Stimulated activated CD4-positive, alpha-beta T cell treated with anti-CD3 and anti-CD28 coated beads, Interleukin-15, amount 100 ng/mL, for 1 hour (primary cell): ENCODE data around the gene GUCY2D.

Source experiments
- DNase-seq, 2 donors: peaks; one replicate each; pipeline ENCODE4 v3.0.0-alpha.2; 2020; ENCODE audit warnings: low read depth in 1 of 2, low spot score in 1 of 2

The GUCY2D gene

DNA sequence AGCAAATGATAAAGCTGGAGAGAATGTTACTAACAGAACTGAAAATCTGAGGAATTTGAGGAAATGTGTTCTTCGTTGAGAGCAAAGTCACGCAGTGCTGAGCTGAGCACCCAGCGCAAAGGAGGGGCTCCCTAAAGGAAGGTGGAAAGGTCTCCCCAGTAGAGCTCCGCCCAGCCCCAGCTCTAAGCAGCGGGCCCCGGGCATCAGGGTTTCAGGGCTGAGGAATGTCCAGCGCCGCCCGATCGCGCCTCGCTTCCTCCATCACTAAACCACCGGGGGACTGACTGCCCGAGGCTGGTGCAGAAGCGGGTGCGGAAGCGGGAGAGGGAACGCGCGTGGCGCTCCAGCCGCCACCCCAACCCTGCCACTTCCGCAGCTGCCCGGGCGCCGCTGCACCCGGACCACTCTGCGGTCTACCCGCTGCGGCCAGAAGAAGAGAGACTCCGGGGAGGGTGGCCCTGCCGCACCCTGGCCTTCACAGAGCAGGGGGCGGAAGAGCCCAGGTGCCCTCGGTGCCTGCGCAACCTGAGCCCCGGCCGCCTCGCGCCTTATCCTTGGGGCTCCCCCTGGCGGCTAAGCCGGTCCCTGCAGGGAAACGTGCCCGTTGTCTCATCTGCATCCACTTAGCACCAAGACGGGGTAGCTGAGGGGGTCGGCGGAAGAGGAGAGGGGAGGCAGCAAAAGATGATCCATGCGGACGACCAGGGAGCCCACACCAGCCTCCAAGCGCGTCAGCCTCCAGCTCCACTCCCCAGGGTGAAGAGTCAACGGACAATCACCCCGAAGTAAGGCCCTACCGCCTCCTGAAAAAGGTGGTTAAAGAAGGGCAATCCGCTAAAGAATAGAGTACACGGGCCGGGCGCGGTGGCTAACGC is 12.4 kb upstream of the GUCY2D start:
- peak; percentile 90 to 96 for DNase-seq

DNA sequence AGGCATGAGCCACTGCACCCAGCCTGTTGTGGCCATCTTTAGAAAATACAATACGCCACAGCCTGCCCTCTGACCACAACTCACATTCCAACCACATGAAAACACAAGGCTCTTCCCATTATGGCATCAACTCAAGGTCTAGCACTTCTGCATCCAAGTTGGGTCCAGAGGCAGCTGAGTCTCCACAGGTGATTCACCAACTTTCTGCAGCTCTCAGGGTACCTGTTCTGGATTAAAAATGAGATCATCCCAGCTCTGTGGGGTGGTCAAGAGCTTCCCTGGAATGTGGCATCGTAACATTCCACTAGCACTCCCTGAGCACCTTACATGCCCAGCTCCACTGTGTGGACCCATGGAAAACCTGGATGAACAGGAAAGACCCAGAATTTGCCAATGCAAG is 9.9 kb upstream of the GUCY2D start:
- DNase-seq = no peak

DNA sequence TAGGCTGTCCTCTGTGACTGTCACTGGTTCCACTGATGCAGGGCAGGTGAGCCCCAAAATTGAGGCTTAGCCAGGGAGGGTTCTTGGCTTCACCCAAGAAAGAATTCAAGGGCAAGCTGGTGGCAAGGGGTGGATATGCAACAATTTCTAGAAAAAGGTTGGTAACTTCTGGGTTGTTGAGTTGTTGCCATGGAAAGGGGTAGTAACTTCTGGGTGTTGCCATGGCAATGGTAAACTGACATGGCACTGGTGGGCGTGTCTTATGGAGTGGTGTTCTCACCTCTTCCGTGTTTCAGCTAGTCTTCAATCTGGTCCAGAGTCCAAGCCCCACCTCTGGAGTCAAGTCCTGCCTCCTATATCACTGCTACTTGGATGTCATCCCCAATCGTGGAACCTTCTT is 9.5 kb upstream of the GUCY2D start:
- no peak for DNase-seq

DNA sequence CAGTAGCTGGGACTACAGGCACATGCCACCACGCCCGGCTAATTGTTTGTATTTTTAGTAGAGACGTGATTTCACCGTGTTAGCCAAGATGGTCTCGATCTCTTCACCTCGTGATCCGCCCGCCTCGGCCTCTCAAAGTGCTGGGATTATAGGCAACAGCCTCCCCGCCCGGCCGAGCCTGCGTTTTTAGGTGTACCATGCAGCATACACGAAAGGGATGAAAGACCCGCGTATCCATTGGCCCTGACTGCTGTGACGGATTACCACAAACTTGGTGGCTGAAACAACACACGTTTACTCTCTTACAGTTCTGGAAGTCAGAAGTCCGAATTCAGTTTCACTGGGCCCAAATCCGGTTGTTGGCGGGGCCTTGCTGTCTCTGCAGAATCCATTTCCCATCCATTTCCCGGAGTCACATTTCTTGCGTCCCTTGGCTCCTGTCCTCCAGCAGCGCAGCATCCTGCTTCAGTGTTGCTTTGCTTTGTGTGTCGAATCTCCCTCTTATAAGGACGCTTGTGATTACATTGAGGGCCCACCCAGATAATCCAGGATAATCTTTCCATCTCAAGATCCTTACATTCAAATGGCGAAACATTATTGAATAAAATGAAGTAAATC is 8.3 kb upstream of the GUCY2D start:
- DNase-seq = no peak

DNA sequence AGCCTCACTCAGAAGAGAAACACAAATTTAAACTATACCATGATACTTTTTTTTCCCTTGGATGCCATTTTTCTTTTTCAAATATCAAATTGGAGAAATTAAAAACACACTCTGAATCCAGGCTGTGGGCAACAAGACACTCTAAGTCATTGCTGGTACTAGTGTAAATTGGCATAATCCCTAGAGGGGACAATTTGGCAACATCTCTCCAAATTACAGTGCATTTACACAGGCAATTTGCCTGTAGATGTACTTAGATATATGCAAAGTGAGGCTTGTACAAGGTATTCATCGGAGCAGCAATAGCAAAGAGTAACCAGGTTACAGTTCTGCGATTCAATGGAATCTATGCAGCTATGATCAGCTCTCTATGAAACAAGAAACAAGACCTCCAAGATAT is 6.7 kb upstream of the GUCY2D start:
- no peak for DNase-seq

DNA sequence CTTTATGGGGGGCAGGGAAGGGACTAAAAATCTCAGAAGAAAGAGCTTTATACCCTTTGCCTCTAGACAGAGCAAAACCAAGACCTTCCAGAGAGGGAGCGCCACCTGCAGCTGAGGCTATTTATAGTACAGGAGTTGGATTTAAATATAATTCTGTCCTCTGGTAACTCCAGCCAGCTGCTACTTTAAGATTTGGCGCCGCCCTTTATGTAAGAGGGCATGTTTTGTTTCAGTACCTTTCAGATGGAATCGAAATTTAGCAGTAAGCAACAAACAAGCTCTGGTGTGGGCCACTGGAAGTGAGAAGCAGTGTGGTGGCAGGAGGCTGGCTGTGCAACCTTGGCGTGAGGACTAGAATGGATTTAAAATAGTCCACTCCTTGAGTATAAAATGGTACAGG is 5.2 kb upstream of the GUCY2D start:
- DNase-seq = no peak

DNA sequence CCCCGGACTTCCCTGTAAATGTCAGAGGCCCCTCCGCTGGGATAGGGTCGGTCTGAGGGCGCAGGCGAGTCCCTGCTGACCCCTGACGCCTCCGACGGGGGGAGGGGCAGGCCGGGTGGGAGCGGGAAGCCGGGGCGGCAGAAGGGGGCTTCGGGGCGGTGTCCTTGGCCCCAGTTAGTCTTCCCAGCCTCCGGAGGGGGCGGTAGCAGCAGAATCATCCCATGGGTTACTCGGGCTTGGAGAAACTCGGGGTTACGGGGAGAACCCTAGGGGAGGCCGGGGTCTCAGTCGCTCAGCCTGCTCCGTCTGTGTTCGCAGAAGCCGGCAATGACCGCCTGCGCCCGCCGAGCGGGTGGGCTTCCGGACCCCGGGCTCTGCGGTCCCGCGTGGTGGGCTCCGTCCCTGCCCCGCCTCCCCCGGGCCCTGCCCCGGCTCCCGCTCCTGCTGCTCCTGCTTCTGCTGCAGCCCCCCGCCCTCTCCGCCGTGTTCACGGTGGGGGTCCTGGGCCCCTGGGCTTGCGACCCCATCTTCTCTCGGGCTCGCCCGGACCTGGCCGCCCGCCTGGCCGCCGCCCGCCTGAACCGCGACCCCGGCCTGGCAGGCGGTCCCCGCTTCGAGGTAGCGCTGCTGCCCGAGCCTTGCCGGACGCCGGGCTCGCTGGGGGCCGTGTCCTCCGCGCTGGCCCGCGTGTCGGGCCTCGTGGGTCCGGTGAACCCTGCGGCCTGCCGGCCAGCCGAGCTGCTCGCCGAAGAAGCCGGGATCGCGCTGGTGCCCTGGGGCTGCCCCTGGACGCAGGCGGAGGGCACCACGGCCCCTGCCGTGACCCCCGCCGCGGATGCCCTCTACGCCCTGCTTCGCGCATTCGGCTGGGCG is 542 bp downstream of the GUCY2D start:
- DNase-seq = no peak

DNA sequence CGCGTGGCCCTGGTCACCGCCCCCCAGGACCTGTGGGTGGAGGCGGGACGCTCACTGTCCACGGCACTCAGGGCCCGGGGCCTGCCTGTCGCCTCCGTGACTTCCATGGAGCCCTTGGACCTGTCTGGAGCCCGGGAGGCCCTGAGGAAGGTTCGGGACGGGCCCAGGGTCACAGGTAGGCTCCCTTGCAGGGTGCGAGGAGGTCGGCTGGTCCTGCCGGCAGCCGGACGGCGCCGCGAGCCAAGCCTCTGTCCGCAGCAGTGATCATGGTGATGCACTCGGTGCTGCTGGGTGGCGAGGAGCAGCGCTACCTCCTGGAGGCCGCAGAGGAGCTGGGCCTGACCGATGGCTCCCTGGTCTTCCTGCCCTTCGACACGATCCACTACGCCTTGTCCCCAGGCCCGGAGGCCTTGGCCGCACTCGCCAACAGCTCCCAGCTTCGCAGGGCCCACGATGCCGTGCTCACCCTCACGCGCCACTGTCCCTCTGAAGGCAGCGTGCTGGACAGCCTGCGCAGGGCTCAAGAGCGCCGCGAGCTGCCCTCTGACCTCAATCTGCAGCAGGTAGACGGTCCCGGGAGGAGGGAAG is 1.3 kb downstream of the GUCY2D start:
- DNase-seq = no peak

DNA sequence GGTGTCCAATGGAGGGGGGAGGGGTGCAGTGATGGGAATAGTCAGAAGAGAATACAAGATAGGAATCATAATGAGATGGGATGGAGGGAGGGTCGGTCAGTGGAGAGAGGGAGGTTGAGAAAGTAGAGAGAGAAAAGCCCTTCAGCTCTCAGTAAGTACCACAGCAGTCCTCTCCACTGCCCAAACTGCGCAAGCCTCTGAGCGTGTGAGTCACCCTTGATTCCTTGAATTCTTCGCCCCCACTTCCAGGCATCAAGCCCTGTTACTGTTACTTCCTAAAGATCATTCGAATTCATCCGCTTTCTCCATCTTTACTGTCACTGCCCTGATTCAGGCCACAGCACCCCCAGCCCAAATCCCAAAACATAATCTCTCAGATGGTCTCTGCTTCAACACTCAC is 2.5 kb downstream of the GUCY2D start:
- no peak for DNase-seq

DNA sequence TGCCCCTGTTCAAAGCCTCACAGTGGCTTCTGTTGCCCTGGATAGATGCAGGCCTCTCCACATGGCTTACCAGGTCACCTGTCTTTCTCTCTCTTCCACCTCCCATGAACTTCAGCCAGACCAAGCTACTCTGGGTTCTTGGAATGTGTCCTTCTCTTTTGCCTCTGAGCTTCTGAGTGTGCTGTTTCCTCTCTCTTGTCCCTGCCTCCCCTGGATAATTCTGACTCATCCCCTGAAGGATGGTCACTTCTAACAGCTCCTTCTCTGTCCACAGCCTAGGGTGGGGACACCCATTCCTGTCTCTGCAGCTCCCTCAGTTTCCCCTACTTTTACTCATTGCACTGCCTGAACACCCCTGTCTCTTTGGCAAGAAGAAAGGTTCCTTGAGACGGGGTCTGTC is 2.9 kb downstream of the GUCY2D start:
- no peak for DNase-seq

DNA sequence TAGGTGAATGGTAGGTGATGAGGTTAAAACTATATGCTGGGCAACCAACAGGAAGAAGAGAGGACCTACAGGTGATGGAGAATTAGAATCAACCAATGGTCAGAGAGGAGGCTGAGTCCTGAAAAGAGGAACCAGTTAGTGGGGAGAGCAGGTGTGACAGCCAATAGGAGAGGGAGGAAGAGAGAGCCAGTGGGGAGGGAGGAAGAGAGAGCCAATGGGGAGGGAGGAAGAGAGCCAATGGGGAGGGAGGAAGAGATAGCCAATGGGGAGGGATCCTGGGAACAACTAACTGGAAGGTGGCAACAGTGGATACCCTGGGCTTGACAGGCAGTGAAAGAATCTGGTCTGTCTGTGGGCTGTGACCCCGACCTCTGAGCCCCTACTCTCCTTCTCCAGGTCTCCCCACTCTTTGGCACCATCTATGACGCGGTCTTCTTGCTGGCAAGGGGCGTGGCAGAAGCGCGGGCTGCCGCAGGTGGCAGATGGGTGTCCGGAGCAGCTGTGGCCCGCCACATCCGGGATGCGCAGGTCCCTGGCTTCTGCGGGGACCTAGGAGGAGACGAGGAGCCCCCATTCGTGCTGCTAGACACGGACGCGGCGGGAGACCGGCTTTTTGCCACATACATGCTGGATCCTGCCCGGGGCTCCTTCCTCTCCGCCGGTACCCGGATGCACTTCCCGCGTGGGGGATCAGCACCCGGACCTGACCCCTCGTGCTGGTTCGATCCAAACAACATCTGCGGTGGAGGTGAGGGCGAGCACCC is 3.7 kb downstream of the GUCY2D start:
- no peak for DNase-seq

DNA sequence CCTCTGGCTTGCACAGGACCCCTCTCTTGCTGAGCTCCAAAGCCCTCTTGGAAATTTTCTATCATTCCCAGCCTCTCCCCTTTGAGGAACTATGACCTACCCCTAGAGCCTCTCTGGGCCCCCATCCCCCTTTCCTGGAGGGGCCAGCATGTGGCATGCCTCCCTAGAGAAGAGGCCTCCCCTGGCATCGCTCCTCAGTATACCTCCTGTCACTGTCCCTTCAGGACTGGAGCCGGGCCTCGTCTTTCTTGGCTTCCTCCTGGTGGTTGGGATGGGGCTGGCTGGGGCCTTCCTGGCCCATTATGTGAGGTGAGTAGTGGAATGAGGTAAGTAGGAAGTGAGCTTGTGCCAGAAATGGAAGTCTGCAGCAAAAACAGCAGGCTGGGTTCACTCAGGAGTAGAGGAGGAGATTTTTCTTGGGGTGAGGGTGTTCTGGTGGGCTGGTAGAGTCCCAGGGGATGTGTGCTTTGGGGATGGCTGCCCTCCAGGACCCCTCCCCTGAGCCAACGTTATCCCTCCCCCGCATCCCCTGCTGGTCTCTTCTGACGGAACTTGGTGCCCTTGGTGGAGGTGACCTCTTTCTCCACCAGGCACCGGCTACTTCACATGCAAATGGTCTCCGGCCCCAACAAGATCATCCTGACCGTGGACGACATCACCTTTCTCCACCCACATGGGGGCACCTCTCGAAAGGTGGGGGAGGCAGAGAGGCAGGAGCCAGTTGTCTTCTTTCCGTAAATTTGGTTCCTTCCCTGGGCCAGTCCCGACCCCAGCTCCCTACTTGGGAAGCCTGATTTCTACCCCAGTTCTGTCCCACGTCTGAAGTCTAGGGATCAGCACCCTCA is 4.6 kb downstream of the GUCY2D start:
- no peak for DNase-seq

DNA sequence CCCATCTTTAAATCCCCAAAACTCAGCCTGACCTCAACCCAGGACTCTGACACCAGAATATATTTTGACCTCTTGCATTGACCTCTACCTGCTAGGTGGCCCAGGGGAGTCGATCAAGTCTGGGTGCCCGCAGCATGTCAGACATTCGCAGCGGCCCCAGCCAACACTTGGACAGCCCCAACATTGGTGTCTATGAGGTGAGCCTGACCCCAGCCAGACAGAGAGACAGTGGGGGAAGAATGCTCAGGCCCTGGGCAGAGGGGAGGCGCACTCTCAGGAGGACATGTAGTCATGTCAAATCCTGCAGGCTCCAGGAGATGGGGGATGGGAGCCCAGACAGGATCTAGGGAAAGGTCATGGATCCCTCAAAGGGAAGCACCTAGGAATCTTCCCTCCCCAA is 5.4 kb downstream of the GUCY2D start:
- no peak for DNase-seq

DNA sequence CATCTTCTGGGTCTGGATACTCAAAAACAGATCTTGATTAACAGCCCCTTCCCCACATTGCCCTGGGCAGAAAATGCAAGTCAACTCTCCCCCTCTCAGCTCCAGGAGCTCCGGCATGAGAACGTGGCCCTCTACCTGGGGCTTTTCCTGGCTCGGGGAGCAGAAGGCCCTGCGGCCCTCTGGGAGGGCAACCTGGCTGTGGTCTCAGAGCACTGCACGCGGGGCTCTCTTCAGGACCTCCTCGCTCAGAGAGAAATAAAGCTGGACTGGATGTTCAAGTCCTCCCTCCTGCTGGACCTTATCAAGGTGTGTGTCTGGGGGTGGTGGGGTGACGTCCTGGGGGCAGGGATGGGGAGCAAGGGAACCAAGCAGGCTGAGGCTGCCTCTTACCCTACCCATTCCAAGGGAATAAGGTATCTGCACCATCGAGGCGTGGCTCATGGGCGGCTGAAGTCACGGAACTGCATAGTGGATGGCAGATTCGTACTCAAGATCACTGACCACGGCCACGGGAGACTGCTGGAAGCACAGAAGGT is 9.7 kb downstream of the GUCY2D start:
- DNase-seq = no peak

DNA sequence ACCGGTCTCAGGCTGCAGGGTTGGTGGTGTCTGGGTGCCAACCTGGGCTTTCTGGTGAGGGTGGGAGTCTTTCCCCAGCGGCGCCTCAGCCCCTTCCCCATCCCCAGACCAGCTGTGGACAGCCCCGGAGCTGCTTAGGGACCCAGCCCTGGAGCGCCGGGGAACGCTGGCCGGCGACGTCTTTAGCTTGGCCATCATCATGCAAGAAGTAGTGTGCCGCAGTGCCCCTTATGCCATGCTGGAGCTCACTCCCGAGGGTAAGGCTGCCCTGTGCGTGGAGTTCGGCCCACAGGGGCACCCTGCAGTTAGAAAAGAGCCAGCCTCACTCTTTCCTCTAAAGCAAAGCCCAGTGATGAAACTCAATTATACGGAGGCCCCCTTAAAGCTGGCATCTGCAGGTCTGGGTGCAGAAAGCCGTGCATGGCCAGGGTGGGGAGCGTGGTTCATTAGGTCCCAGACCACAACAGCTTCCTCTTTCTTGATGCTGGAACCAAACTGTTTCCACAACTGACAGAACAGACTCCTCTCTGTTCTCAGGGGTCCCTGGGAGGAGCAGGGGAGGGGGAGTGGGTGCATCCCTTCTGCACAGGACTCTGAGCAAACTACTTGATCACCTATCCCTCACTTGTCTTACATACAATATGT is 10.7 kb downstream of the GUCY2D start:
- DNase-seq = no peak

DNA sequence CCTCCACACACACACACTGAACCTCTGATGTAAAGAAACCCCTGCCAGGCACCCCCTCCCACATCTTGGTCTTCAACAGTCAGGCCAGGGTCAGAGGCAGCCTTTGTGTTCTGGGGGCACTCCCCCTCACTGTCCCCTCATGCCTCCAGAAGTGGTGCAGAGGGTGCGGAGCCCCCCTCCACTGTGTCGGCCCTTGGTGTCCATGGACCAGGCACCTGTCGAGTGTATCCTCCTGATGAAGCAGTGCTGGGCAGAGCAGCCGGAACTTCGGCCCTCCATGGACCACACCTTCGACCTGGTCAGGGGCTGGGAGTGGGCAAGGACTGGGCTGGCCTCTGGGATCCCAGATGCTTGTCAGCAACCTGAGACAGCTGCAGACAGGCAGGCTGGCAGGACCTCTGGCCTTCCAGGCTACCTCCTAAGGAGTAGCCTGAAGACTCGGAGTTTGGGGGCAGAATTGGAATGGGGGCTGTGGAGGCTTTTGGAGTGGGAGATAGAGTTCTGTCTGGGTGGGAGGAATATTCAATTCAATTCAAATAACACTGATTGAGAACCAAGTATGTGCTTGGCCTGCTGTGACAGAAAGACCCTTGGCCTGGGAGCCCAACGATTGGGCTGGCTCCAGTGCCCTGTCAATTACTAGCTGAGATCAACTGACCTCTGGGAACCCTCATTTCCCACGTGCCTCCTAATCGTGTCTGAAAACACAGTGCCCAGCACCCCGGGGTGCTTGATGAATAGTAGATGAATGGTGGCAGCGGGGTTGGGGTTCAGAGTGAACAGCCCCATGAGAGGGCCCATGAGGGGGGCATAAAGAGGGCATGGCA is 11.5 kb downstream of the GUCY2D start:
- no peak for DNase-seq

DNA sequence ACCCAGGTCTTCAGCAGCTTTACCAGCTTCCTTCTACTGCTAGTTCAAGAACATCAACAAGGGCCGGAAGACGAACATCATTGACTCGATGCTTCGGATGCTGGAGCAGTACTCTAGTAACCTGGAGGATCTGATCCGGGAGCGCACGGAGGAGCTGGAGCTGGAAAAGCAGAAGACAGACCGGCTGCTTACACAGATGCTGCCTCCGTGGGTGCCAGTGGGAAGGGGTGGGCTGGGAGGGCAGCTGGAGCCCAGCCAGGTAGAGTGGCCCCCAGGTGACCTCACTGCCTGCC is 12.1 kb downstream of the GUCY2D start:
- DNase-seq = no peak

DNA sequence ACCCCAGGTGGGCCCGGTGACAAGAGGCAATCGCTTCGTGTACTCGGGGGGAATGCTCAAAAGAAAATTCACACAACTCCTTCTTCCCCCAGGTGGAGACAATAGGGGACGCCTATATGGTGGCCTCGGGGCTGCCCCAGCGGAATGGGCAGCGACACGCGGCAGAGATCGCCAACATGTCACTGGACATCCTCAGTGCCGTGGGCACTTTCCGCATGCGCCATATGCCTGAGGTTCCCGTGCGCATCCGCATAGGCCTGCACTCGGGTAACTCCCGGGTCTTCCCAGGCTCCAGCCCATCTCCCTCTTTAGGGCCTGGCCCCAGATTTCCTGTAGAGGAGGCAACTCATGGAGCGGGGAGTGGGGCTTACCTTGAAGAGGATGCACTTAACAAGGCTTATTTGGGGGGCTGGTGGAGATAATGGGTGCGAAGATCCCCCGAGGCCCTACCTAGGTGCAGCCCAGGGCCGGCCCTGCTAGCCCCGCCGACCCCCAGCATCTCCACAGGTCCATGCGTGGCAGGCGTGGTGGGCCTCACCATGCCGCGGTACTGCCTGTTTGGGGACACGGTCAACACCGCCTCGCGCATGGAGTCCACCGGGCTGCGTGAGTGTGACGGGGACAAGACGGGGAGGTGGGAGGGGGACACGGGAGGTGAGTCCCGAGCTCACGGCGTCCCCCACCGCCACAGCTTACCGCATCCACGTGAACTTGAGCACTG is 13.0 kb downstream of the GUCY2D start:
- no peak for DNase-seq
